A549 (cell line): ENCODE data around the gene NHERF1. TPM values are rescaled to one million over a fixed set of nuclear protein-coding genes. Genes with fewer than 3 reads are reported as not detected.

Experiments
- ATAC-seq, 2 experiments: fragments of 200-7000 bp in 1 of 2; fragments of >200 bp in 1 of 2; cut with Nextera tagmentation in 1 of 2; cut with Tn5 transposase in 1 of 2; 3 replicates each; pipeline versions ENCODE4 v1.8.0 to v1.9.1; 2018 to 2020; ENCODE audit warnings: mild to moderate bottlenecking in 1 of 2, moderate library complexity in 1 of 2
- CTCF ChIA-PET: fragments of 300-600 bp; sonication (Branson Sonifier 250); formaldehyde crosslinking; extraction: SDS; loops from one replicate; lab custom pipeline; 2021; ENCODE audit warnings: antibody characterized with exemption, inconsistent platforms; lab: Yijun Ruan, JAX
- POLR2A ChIA-PET: fragments of 350-600 bp; formaldehyde crosslinking; extraction: SDS; loops from one replicate; lab custom pipeline; 2021; ENCODE audit warnings: antibody characterized with exemption, inconsistent platforms; lab: Yijun Ruan, JAX
- DNase-seq, 2 experiments: peaks; one replicate each; pipeline versions ENCODE4 v3.0.0 to v3.0.0-alpha.2; 2011 to 2016; ENCODE audit warnings: low read depth in 1 of 2, low spot score in 1 of 2
- FAIRE-seq: peaks from 2 replicates; lab custom pipeline; 2011; peaks lifted over from hg19 to GRCh38; lab: Jason Lieb, UNC
- H3K27ac ChIP-seq, 2 experiments: fragments of >200 bp; sonication (Bioruptor Twin); formaldehyde crosslinking; 3 replicates each; pipeline ENCODE4 v1.5.1; 2016 to 2017
- H3K4me1 ChIP-seq: fragments of >200 bp; sonication (Bioruptor Twin); formaldehyde crosslinking; 3 replicates; pipeline ENCODE4 v1.6.1; 2016
- H3K4me2 ChIP-seq: fragments of >200 bp; sonication (Bioruptor Twin); formaldehyde crosslinking; 3 replicates; pipeline ENCODE4 v1.6.1; 2016
- H3K4me3 ChIP-seq: fragments of >200 bp; sonication (Bioruptor Twin); formaldehyde crosslinking; 3 replicates; pipeline ENCODE4 v1.5.1; 2016
- H3K9me3 ChIP-seq: fragments of >200 bp; sonication (Bioruptor Twin); formaldehyde crosslinking; 3 replicates; pipeline ENCODE4 v1.6.1; 2016
- ATOH8 ChIP-seq: fragments of 250-450 bp; sonication (Bioruptor Pico); IDR thresholded peaks from 2 replicates; pipeline ENCODE4 v1.5.0; 2020; ENCODE audit warnings: low read depth, mild to moderate bottlenecking, moderate library complexity
- BCL3 ChIP-seq: fragments of >200 bp; sonication (Bioruptor Twin); formaldehyde crosslinking; IDR thresholded peaks from 3 replicates; pipeline ENCODE4 v1.6.1; 2016
- BHLHE40 ChIP-seq: IDR thresholded peaks from 2 replicates; pipeline ENCODE4 v1.6.1; 2012; ENCODE audit warnings: low read depth, low read length, inconsistent platforms
- CHD4 ChIP-seq: fragments of 200-600 bp; sonication (generic); IDR thresholded peaks from 2 replicates; pipeline ENCODE4 v1.6.1; 2016; ENCODE audit warnings: antibody characterized with exemption, mild to moderate bottlenecking, borderline replicate concordance
- EHF ChIP-seq: fragments of 250-450 bp; sonication (Bioruptor Pico); IDR thresholded peaks from 2 replicates; pipeline ENCODE4 v1.5.0; 2020; ENCODE audit warnings: mild to moderate bottlenecking
- EHMT2 ChIP-seq: fragments of 200-600 bp; sonication (generic); IDR thresholded peaks from 2 replicates; pipeline ENCODE4 v1.6.1; 2016; ENCODE audit warnings: antibody characterized with exemption, low read depth, mild to moderate bottlenecking, moderate library complexity
- FOXS1 ChIP-seq: fragments of 250-450 bp; sonication (Bioruptor Pico); IDR thresholded peaks from 2 replicates; pipeline ENCODE4 v1.5.0; 2020; ENCODE audit warnings: mild to moderate bottlenecking, moderate library complexity
- GATA3 ChIP-seq: IDR thresholded peaks from 2 replicates; pipeline ENCODE4 v1.6.1; 2012; ENCODE audit warnings: borderline replicate concordance
- HDAC2 ChIP-seq: fragments of 200-600 bp; sonication (generic); IDR thresholded peaks from 2 replicates; pipeline ENCODE4 v1.6.1; 2016
- HEYL ChIP-seq: fragments of 250-450 bp; sonication (Bioruptor Pico); IDR thresholded peaks from 2 replicates; pipeline ENCODE4 v1.8.0; 2021; ENCODE audit warnings: mild to moderate bottlenecking, moderate library complexity
- HOXB13 ChIP-seq: fragments of 250-450 bp; sonication (Bioruptor Pico); IDR thresholded peaks from 2 replicates; pipeline ENCODE4 v1.5.0; 2020; ENCODE audit warnings: low read depth, mild to moderate bottlenecking, moderate library complexity
- HOXB5 ChIP-seq: fragments of 250-450 bp; sonication (Bioruptor Pico); IDR thresholded peaks from 2 replicates; pipeline ENCODE4 v1.5.0; 2020; ENCODE audit warnings: mild to moderate bottlenecking, moderate library complexity
- JUN ChIP-seq, 2 experiments: fragments of >200 bp; sonication (Bioruptor Twin); formaldehyde crosslinking; IDR thresholded peaks; 2 replicates in 1 of 2; 3 replicates in 1 of 2; pipeline ENCODE4 v1.6.1; 2016 to 2017
- NFE2L2 ChIP-seq: fragments of 150-350 bp; conservative IDR thresholded peaks from 2 replicates; pipeline ENCODE4 v1.6.1; 2014; ENCODE audit warnings: low read length
- NPAS2 ChIP-seq: fragments of 250-450 bp; sonication (Bioruptor Pico); IDR thresholded peaks from 2 replicates; pipeline ENCODE4 v1.8.0; 2022; ENCODE audit warnings: mild to moderate bottlenecking, moderate library complexity, borderline replicate concordance
- RCOR1 ChIP-seq: fragments of 150-350 bp; IDR thresholded peaks from 2 replicates; pipeline ENCODE4 v1.6.1; 2014; ENCODE audit warnings: antibody characterized with exemption, low read length, low read depth
- REST ChIP-seq: fragments of 200-600 bp; sonication (generic); IDR thresholded peaks from 2 replicates; pipeline ENCODE4 v1.6.1; 2016; ENCODE audit warnings: antibody characterized with exemption, mild to moderate bottlenecking, moderate library complexity
- SMC3 ChIP-seq: fragments of >200 bp; sonication (Bioruptor Twin); formaldehyde crosslinking; IDR thresholded peaks from 3 replicates; pipeline ENCODE4 v1.6.1; 2018; ENCODE audit warnings: inconsistent platforms
- SREBF2 ChIP-seq: fragments of 450-650 bp; IDR thresholded peaks from 2 replicates; pipeline ENCODE4 v1.6.1; 2014; ENCODE audit warnings: mild to moderate bottlenecking, moderate library complexity
- ZC3H11A ChIP-seq: fragments of 450-650 bp; IDR thresholded peaks from 2 replicates; pipeline ENCODE4 v1.6.1; 2014; ENCODE audit warnings: antibody characterized with exemption, mild to moderate bottlenecking
- ZFP36 ChIP-seq: fragments of 450-650 bp; IDR thresholded peaks from 2 replicates; pipeline ENCODE4 v1.6.1; 2014; ENCODE audit warnings: borderline replicate concordance; ENCODE audit not compliant: partially characterized antibody
- ZNF302 ChIP-seq: fragments of 250-450 bp; sonication (Bioruptor Pico); IDR thresholded peaks from 2 replicates; pipeline ENCODE4 v1.9.0; 2021; ENCODE audit warnings: inconsistent platforms, mild to moderate bottlenecking, moderate library complexity
- ZSCAN20 ChIP-seq: fragments of 250-450 bp; sonication (Bioruptor Pico); IDR thresholded peaks from 2 replicates; pipeline ENCODE4 v1.8.0; 2022; ENCODE audit warnings: mild to moderate bottlenecking, moderate library complexity
- WGBS: methylation state at CpG from one replicate; pipeline ENCODE4 v1.1.6; 2017; ENCODE audit errors: missing lambda C conversion rate; 5-methylcytosine and 5-hydroxymethylcytosine counted together
- polyA plus RNA-seq, 4 experiments: library from polyadenylated mRNA; depleted of rRNA in 3 of 4; stranded (reverse); fragments of >200 nt; fragmentation: RNase III in 1 of 4; extraction: RNeasy Plus Mini Kit Qiagen cat#74134 plus additional on column Dnase treatment in 1 of 4; gene quantifications; 2 replicates in 3 of 4; 3 replicates in 1 of 4; pipeline ENCODE4 v1.2.3, GENCODE V29; 2011 to 2017

Gene NHERF1
- polyA plus RNA-seq, 2 of the 4 experiments (the other 2 are of a cell fraction), result 41.5 to 51.5 TPM

GRCh38 chr17:74733365-74734122 lies 14.9 kb upstream of the NHERF1 start (continued):
- TF ChIP-seq ATOH8 (CRISPR knock-in tag) (no peak), BHLHE40 (no peak), HOXB13 (CRISPR knock-in tag) (no peak)

GRCh38 chr17:74734256-74734655 lies 14.2 kb upstream of the NHERF1 start:
- FAIRE-seq, result no peak
- no peak for TF ChIP-seq HDAC2
- no peak for TF ChIP-seq RCOR1
- no peak for TF ChIP-seq EHMT2
- TF ChIP-seq NFE2L2, result no peak
- no peak for TF ChIP-seq CHD4
- no peak for TF ChIP-seq ZFP36
- no peak for TF ChIP-seq SREBF2
- TF ChIP-seq EHF, result no peak
- no peak for TF ChIP-seq FOXS1 (CRISPR knock-in tag)
- TF ChIP-seq HEYL (CRISPR knock-in tag), result no peak
- TF ChIP-seq JUN (IDR thresholded peaks at IDR 0.05), result no peak
- no peak for TF ChIP-seq REST
- no peak for TF ChIP-seq ZSCAN20
- TF ChIP-seq ZNF302 (CRISPR knock-in tag), result no peak
- TF ChIP-seq SMC3, result no peak
- TF ChIP-seq GATA3, result no peak
- TF ChIP-seq BCL3, result no peak
- TF ChIP-seq ZC3H11A, result no peak
- TF ChIP-seq NPAS2 (CRISPR knock-in tag), result no peak
- no peak for TF ChIP-seq HOXB5 (CRISPR knock-in tag)
- TF ChIP-seq, all 56 proteins: peak for 0
- ATAC-seq, result no peak

More at GRCh38 chr17:74734256-74734655, 14.2 kb upstream of the NHERF1 start:
- Histone ChIP-seq H3K27ac (no peak overlapping the region), H3K4me2 (no peak overlapping the region), H3K4me3 (no peak overlapping the region), H3K9me3 (peaks cover under 1% of the 10 kb centered on the region; the same call in 1 of the 3 replicates), H3K4me1 (peaks cover 34% of the 10 kb centered on the region)
- WGBS, result 85% methylated on average over 3 of the region's 3 CpGs
- ChIA-PET POLR2A (interaction anchor here (0.6 kb wide), 1 partner anchor 27 kb away, joined by 5 read pairs; no protein-coding TSS in a partner anchor), CTCF (interaction anchor here (0.7 to 6.5 kb wide), 5 partner anchors 12 to 355 kb away, joined by 3 to 145 read pairs (median 28); partner anchors contain the start of gene NHERF1)
- DNase-seq, result no peak
